Measurements from ENCODE around the gene MLXIPL. TPM values are rescaled to one million over a fixed set of nuclear protein-coding genes. Genes with fewer than 3 reads are reported as not detected.
A peak's percentile ranks its signal among the peaks of the same experiment; 100 is the strongest.
"Not testable (repeated sequence)": the region's sequence is repeated elsewhere in the genome, so short reads cannot be mapped to it uniquely, and the experiment has no call there.

Gene MLXIPL
- total RNA-seq, 1 donor from 2014 or later: 0.90 TPM

- no peaks in the 10 kb centered on the region for H3K79me2 ChIP-seq (ENCODE audit: low read depth)
- no peak for TF ChIP-seq EZH2 (IDR thresholded peaks at IDR 0.05)
- TF ChIP-seq EZH2phosphoT487 (IDR thresholded peaks at IDR 0.05): no peak
- no peak for TF ChIP-seq CTCF (IDR thresholded peaks at IDR 0.05)
- peaks cover 7% of the 10 kb centered on the region for H3K4me1 ChIP-seq
- no peak overlapping the region for H2AFZ ChIP-seq (replicated peaks)
- no peaks in the 10 kb centered on the region for H3K36me3 ChIP-seq
- Mint-ChIP-seq H3K27me3 (ENCODE audit: insufficient read depth, low read depth) (peaks cover 13% of the 10 kb centered on the region), H3K4me1 (peaks cover 7% of the 10 kb centered on the region), H3K36me3 (no peaks in the 10 kb centered on the region), H3K4me3 (no peak overlapping the region), H3K9me3 (peaks cover 10% of the 10 kb centered on the region), H3K27ac (no peak overlapping the region)
- DNase-seq (ENCODE audit: low spot score): no peak
- peaks cover 6% of the 10 kb centered on the region for H3K27me3 ChIP-seq
- H3K4me2 ChIP-seq: no peak overlapping the region
- H3K9me3 ChIP-seq (ENCODE audit: low read depth): peaks cover 5% of the 10 kb centered on the region
- no peaks in the 10 kb centered on the region for H4K20me1 ChIP-seq (ENCODE audit: low read depth)
- peaks cover 14% of the 10 kb centered on the region for H3F3A ChIP-seq (ENCODE audit: low read depth)
- H3K9ac ChIP-seq: no peak overlapping the region
- no peak overlapping the region for H3K27ac ChIP-seq
- H3K4me3 ChIP-seq: no peak overlapping the region
Measured at GRCh38 chr7:73659983-73660382, 35.7 kb upstream of the MLXIPL start.

GRCh38 chr7:73655309-73655708 lies 31.0 kb upstream of the MLXIPL start:
- H3K9ac ChIP-seq; H3K36me3 Mint-ChIP-seq; H3K4me3 Mint-ChIP-seq; H3K4me1 Mint-ChIP-seq; H3K27ac ChIP-seq; H3F3A ChIP-seq (ENCODE audit: low read depth); H3K4me1 ChIP-seq; H2AFZ ChIP-seq (replicated peaks); H3K9me3 ChIP-seq (ENCODE audit: low read depth); H3K79me2 ChIP-seq (ENCODE audit: low read depth); H3K4me2 ChIP-seq; H4K20me1 ChIP-seq (ENCODE audit: low read depth); DNase-seq (ENCODE audit: low spot score); H3K27ac Mint-ChIP-seq; H3K36me3 ChIP-seq; H3K4me3 ChIP-seq; H3K9me3 Mint-ChIP-seq: not testable (repeated sequence)
- H3K27me3 ChIP-seq: peaks cover 17% of the 10 kb centered on the region
- peaks cover 28% of the 10 kb centered on the region for H3K27me3 Mint-ChIP-seq (ENCODE audit: insufficient read depth, low read depth)

- Mint-ChIP-seq H3K9me3 (peaks cover 3% of the 10 kb centered on the region), H3K27me3 (ENCODE audit: insufficient read depth, low read depth) (peaks cover 44% of the 10 kb centered on the region), H3K36me3 (no peaks in the 10 kb centered on the region), H3K27ac (peak overlapping the region; percentile 6), H3K4me1 (peaks cover 5% of the 10 kb centered on the region), H3K4me3 (no peak overlapping the region)
- H3K36me3 ChIP-seq: no peaks in the 10 kb centered on the region
- H3F3A ChIP-seq (ENCODE audit: low read depth): no peaks in the 10 kb centered on the region
- peaks cover 42% of the 10 kb centered on the region for H3K27me3 ChIP-seq
- H3K9me3 ChIP-seq (ENCODE audit: low read depth): no peaks in the 10 kb centered on the region
- TF ChIP-seq EZH2 (IDR thresholded peaks at IDR 0.05) (no peak), EZH2phosphoT487 (IDR thresholded peaks at IDR 0.05) (no peak), CTCF (IDR thresholded peaks at IDR 0.05) (no peak)
- H3K4me1 ChIP-seq: no peaks in the 10 kb centered on the region
- no peak overlapping the region for H2AFZ ChIP-seq (replicated peaks)
- no peak for DNase-seq (ENCODE audit: low spot score)
- H3K4me2 ChIP-seq: no peak overlapping the region
- H3K9ac ChIP-seq: no peak overlapping the region
- H3K79me2 ChIP-seq (ENCODE audit: low read depth): no peaks in the 10 kb centered on the region
- H3K4me3 ChIP-seq: no peak overlapping the region
- no peaks in the 10 kb centered on the region for H4K20me1 ChIP-seq (ENCODE audit: low read depth)
- H3K27ac ChIP-seq: no peak overlapping the region
Measured at GRCh38 chr7:73652541-73652949, 28.2 kb upstream of the MLXIPL start.

- no peak for DNase-seq (ENCODE audit: low spot score)
- Mint-ChIP-seq H3K27ac (no peak overlapping the region), H3K9me3 (peaks cover 1% of the 10 kb centered on the region), H3K4me1 (peaks cover 5% of the 10 kb centered on the region), H3K4me3 (no peak overlapping the region), H3K27me3 (ENCODE audit: insufficient read depth, low read depth) (peaks cover 52% of the 10 kb centered on the region), H3K36me3 (no peaks in the 10 kb centered on the region)
- Histone ChIP-seq H3K9ac (no peak overlapping the region), H3K4me2 (no peak overlapping the region), H3K9me3 (ENCODE audit: low read depth) (no peaks in the 10 kb centered on the region), H2AFZ (replicated peaks) (no peak overlapping the region), H3K4me3 (no peak overlapping the region), H3K4me1 (no peaks in the 10 kb centered on the region), H3K27ac (no peak overlapping the region), H3K36me3 (no peaks in the 10 kb centered on the region), H3F3A (ENCODE audit: low read depth) (peaks cover 5% of the 10 kb centered on the region), H4K20me1 (ENCODE audit: low read depth) (no peaks in the 10 kb centered on the region), H3K27me3 (peaks cover 62% of the 10 kb centered on the region), H3K79me2 (ENCODE audit: low read depth) (no peaks in the 10 kb centered on the region)
- no peak for TF ChIP-seq CTCF (IDR thresholded peaks at IDR 0.05)
- no peak for TF ChIP-seq EZH2 (IDR thresholded peaks at IDR 0.05)
Measured at GRCh38 chr7:73650524-73650923, 26.2 kb upstream of the MLXIPL start.

Data from neural progenitor cell (in vitro differentiated cells).